ENCODE results near the gene NCBP3. TPM values are rescaled to one million over a fixed set of nuclear protein-coding genes. Genes with fewer than 3 reads are reported as not detected.

The NCBP3 gene
- polyA plus RNA-seq, 3 donors from 2014 or later, result 5.7 to 18.3 (median 11.5) TPM

DNA sequence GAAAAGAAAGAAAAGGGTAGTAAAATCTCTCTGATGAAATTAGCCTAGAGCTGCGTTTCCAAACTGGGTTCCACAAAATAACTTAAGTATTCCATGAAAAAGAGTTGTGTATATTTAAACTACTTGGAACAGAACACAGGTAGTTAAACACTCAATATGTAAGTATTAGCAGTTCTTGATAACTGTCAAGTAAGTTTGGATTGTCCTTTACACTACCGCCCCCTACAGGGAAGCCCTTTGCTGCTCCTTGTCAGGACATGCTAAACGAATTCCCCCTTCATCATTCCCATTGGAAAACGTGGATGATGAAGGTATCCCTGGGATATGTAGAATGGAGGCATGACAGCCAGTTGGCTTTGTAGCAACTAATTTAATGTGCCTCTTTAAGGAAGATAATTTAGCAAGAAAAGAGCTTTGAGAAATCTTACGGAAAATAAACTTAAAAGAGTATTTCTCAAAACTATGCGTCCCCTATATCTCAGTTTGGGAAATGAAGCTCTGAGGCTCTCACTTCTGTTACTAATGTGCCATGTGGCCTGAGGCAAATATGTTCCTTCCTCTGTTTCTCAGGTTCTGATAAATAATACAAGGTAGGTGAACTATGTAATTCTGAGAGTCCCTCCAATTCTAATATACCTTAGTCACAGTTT is 18.8 kb downstream of the NCBP3 start:
- peaks cover 0 to 2% (median 2%) of the 10 kb centered on the region in 3 donors for H3K27me3 Mint-ChIP-seq (ENCODE audit: low read depth in 3 of 3)
- no peaks in the 10 kb centered on the region for H3K9me3 Mint-ChIP-seq
- H3K27ac Mint-ChIP-seq, result no peak overlapping the region
- H3K4me3 Mint-ChIP-seq, result no peak overlapping the region
- DNase-seq, result peak; percentile 66 to 73 (median 72)
- peaks cover 20 to 57% (median 22%) of the 10 kb centered on the region in 3 donors for H3K36me3 Mint-ChIP-seq
- H3K4me1 Mint-ChIP-seq, result peaks cover 1 to 5% of the 10 kb centered on the region in 2 donors

DNA sequence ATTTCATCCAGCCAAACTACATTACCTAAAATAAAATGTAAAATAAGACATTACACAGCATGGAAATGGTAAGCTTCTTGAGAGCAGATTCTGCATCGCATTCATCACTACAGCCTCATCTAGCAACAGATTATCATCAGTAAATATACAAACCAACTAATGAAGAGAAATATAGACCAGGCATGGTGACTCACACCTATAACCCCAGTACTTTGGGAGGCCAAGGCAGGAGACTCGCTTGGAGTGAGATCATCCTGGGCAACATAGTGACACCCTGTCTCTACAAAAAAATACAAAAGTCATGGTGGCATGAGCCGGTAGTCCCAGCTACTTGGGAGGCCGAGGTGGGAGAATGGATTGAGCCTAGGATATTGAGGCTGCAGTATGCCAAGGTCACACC is 19.9 kb downstream of the NCBP3 start:
- Mint-ChIP-seq H3K27ac (peak overlapping the region in 1 of 6 donors; percentile 49), H3K4me1 (peaks cover 1 to 5% of the 10 kb centered on the region in 2 donors), H3K9me3 (no peaks in the 10 kb centered on the region), H3K4me3 (no peak overlapping the region), H3K27me3 (ENCODE audit: low read depth in 3 of 3) (peaks cover 0 to 2% (median 2%) of the 10 kb centered on the region in 3 donors), H3K36me3 (peaks cover 26 to 67% (median 33%) of the 10 kb centered on the region in 3 donors)
- no peak for DNase-seq

DNA sequence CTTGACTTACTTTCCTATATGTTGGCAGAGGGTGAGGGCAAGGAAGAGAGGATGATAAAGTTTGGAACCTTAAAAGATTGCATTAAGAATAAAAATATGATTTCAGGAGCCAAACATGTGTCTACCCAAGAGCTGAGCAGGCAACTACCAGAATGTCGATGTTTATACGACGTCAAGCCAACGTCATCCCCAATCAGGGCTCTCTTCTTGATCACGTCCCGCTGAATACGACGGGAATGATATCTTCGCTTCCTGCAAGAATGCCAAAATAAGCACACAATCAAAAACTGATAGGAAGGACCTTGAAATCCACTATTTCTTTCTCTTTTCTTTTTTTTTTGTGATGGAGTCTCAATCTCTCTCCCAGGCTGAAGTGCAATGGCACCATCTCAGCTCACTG is 24.9 kb downstream of the NCBP3 start:
- H3K27me3 Mint-ChIP-seq (ENCODE audit: low read depth in 3 of 3), result peaks cover 0 to 3% (median 0%) of the 10 kb centered on the region in 3 donors
- no peak overlapping the region for H3K4me3 Mint-ChIP-seq
- H3K4me1 Mint-ChIP-seq, result peaks cover 0 to 2% of the 10 kb centered on the region in 2 donors
- no peaks in the 10 kb centered on the region for H3K9me3 Mint-ChIP-seq
- no peak overlapping the region for H3K27ac Mint-ChIP-seq
- peaks cover 33 to 69% (median 51%) of the 10 kb centered on the region in 3 donors for H3K36me3 Mint-ChIP-seq
- DNase-seq, result no peak

DNA sequence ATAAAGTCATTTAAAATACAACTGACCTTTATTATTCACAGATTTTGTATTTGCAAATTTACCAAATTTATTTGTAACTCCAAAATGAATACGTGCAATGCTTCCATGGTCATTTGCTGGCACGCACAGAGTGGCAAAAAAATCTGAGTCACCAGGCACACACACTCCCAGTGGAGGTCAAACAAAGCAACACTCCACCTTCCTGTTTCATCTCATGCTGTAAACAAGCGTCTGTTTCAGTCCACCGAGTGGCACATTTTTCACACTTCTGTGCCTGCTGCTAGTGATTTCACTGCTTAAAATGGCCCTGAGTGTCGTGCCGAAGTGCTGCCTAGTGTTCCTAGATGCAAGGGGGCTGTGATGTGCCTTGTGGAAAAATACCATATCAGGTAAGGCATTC is 27.3 kb downstream of the NCBP3 start:
- DNase-seq, result no peak
- peaks cover 0 to 2% of the 10 kb centered on the region in 2 donors for H3K4me1 Mint-ChIP-seq
- H3K36me3 Mint-ChIP-seq, result peaks cover 44 to 69% (median 56%) of the 10 kb centered on the region in 3 donors
- peaks cover 0 to 3% (median 0%) of the 10 kb centered on the region in 3 donors for H3K27me3 Mint-ChIP-seq (ENCODE audit: low read depth in 3 of 3)
- H3K4me3 Mint-ChIP-seq, result no peak overlapping the region
- no peaks in the 10 kb centered on the region for H3K9me3 Mint-ChIP-seq
- no peak overlapping the region for H3K27ac Mint-ChIP-seq

DNA sequence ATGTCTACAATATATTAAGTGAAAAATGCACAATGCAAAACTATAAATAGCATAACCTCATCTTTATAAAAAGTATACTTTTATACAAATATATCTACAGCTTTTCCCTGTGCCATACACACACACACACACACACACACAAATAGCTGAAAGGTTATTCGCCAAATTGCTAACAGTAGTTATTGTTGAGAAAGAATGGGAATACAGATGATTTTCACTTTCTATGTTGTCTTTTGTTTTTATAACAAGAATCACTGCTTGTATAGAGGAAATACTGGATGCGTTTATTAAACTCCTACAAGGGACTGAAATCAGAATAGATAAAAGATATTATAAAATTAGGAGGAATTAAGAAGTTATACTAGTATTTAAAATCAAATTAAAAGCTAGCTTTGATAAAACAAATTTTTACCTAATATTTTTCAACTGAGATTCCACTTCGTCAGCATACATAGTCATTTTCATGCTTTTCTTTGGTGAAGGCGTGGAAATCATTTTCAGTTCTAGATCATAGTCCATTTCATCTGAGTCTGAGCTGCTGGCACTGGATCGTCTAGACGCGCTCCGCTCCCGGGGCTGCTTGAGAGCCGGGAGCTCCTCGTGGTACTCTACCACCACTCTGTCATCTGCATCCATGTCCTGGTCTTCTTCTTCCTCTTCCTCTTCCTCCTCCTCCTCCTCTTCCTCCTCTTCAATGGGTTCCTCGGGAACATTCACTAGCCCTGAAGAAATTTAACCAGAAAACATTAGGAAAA is 28.0 kb downstream of the NCBP3 start:
- H3K27ac Mint-ChIP-seq, result peak overlapping the region in 3 of 6 donors; percentile 9 to 13 (median 12)
- H3K4me1 Mint-ChIP-seq, result peaks cover 0 to 2% of the 10 kb centered on the region in 2 donors
- peaks cover 0 to 3% (median 0%) of the 10 kb centered on the region in 3 donors for H3K27me3 Mint-ChIP-seq (ENCODE audit: low read depth in 3 of 3)
- no peak for DNase-seq
- no peak overlapping the region for H3K4me3 Mint-ChIP-seq
- no peaks in the 10 kb centered on the region for H3K9me3 Mint-ChIP-seq
- H3K36me3 Mint-ChIP-seq, result peaks cover 44 to 66% (median 55%) of the 10 kb centered on the region in 3 donors

DNA sequence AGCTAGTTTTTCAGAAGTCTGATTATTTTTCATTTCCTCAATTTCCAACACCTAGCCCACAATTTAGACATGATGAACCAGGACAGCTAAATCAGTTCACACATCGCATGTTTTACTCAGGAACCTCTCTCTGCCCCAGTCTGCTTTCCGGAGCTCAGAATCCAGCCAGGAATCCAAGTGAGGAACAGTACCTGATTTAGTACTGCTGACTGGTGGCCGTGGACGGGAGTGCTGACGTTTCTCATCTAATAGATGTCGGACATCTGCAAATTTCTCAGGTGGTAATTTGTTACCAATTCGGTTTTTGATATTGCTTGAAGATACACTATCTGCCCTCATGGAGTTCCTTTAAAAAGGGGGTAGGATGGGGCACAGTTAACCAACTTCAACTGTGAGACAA is 30.1 kb downstream of the NCBP3 start:
- no peak overlapping the region for H3K4me3 Mint-ChIP-seq
- no peaks in the 10 kb centered on the region for H3K9me3 Mint-ChIP-seq
- H3K4me1 Mint-ChIP-seq, result peaks cover 0 to 2% of the 10 kb centered on the region in 2 donors
- H3K36me3 Mint-ChIP-seq, result peaks cover 44 to 63% (median 51%) of the 10 kb centered on the region in 3 donors
- no peak overlapping the region for H3K27ac Mint-ChIP-seq
- no peak for DNase-seq
- H3K27me3 Mint-ChIP-seq (ENCODE audit: low read depth in 3 of 3), result peaks cover 0 to 3% (median 2%) of the 10 kb centered on the region in 3 donors

DNA sequence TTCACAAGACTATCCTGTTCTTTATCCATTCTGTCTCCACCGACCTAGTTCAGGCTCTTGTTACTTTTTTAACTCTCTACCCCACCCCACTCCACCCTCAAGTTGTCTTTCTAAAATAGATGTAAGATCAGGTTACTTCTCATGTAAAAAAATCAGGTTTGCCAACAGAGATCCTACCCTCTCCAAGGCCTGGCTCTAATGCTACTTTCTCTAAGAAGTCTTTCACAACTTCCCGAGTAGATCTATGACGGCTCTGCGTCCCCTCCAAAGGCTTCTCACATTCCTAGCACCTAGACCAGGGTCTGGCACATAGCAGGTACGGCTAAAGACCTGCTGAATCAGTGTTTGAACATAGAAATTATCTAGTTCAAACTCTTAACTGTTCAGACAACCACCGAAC is 30.9 kb downstream of the NCBP3 start:
- Mint-ChIP-seq H3K27ac (peak overlapping the region in 4 of 6 donors; percentile 30 to 40 (median 37)), H3K9me3 (no peaks in the 10 kb centered on the region), H3K4me3 (no peak overlapping the region), H3K4me1 (peaks cover 0 to 2% of the 10 kb centered on the region in 2 donors), H3K36me3 (peaks cover 40 to 61% (median 49%) of the 10 kb centered on the region in 3 donors), H3K27me3 (ENCODE audit: low read depth in 3 of 3) (peaks cover 0 to 3% (median 2%) of the 10 kb centered on the region in 3 donors)
- no peak for DNase-seq

DNA sequence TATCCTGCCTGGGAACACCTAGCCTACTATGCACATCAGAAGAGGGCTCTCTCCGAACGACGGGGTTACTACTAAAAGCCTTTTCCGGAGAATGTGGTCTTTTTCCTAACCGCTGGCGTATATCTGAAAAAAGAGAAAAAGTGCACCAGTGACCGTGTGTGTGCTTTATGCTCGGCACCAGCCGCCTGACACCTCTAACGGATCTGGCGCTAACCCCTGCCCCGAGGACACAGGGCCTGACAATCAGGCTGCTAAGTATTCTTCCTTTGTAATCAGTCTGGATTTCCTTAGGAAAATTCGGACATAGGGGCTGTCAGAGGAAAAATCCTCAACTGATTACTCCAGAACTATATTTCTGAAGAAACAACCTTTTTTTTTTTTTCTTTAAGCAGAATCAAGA is 31.7 kb downstream of the NCBP3 start:
- Mint-ChIP-seq H3K27ac (no peak overlapping the region), H3K4me3 (no peak overlapping the region), H3K27me3 (ENCODE audit: low read depth in 3 of 3) (peaks cover 0 to 3% (median 2%) of the 10 kb centered on the region in 3 donors), H3K9me3 (no peaks in the 10 kb centered on the region), H3K36me3 (peaks cover 44 to 62% (median 50%) of the 10 kb centered on the region in 3 donors), H3K4me1 (peaks cover 0 to 2% of the 10 kb centered on the region in 2 donors)
- DNase-seq, result no peak

DNA sequence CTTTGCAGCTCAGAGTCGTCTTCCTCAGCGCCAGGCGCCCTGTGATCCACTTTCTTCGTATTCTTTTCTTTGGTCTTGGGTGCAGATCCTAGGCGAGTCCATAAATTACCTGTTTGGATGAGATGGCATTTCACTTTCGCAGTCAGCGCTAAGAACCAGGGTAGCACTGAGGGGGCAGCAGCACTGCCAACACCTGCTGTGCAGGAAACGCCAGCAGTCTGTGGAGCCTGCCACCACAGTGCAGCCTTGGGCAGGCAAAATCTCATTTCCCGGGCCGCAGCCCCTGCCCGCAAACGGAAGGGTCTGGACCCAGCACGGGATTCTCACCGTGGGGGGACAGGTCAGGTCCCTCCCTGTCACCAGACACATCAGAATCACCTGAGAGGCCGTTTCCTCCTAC is 32.9 kb downstream of the NCBP3 start:
- no peak for DNase-seq
- no peak overlapping the region for H3K27ac Mint-ChIP-seq
- peaks cover 37 to 60% (median 45%) of the 10 kb centered on the region in 3 donors for H3K36me3 Mint-ChIP-seq
- H3K27me3 Mint-ChIP-seq (ENCODE audit: low read depth in 3 of 3), result peaks cover 0 to 4% (median 0%) of the 10 kb centered on the region in 3 donors
- no peaks in the 10 kb centered on the region for H3K4me1 Mint-ChIP-seq
- H3K9me3 Mint-ChIP-seq, result no peaks in the 10 kb centered on the region
- no peak overlapping the region for H3K4me3 Mint-ChIP-seq

DNA sequence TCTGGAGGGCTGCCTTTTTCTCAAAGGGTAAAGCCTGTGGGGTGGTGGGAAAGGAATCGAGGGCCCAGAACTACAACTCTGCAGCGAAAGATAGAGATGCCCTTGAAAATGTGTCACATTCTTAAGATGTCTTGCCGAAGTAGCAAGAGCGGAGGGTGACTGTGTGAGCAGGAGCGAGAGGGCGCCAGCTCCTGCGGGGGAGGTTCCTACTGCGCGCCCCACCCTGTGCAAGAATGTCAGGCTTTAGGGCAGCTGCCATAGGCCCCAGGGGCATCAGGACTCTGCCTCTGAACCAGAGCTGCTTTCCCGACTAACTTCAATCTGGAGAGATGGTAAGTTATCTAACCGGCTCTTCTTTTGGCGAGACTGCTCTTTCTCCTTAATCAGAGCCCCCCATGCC is 33.3 kb downstream of the NCBP3 start:
- Mint-ChIP-seq H3K36me3 (peaks cover 39 to 60% (median 49%) of the 10 kb centered on the region in 3 donors), H3K9me3 (no peaks in the 10 kb centered on the region), H3K4me1 (no peaks in the 10 kb centered on the region), H3K27ac (no peak overlapping the region), H3K4me3 (no peak overlapping the region), H3K27me3 (ENCODE audit: low read depth in 3 of 3) (peaks cover 0 to 4% (median 0%) of the 10 kb centered on the region in 3 donors)
- DNase-seq, result no peak

DNA sequence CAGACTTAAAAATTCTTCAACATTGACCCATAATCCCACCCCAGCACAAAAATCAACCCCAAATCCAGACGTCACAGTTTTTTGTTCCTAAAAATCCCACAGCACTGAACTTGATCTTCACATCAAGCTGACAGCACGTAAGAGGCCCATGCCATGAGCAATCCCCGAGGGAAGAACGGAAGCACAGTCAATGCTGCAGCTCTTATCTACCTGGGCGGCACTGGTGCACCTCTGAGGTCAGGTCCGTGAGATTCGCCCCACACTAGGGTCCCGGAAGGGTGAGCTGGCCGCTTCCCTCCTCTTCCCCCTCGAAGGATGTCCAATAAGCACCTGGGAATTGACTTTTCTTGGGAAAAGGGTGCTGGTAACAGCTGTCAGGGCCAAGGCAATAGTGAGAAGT is 33.8 kb downstream of the NCBP3 start:
- no peak for DNase-seq
- Mint-ChIP-seq H3K4me3 (no peak overlapping the region), H3K36me3 (peaks cover 42 to 63% (median 53%) of the 10 kb centered on the region in 3 donors), H3K9me3 (no peaks in the 10 kb centered on the region), H3K27me3 (ENCODE audit: low read depth in 3 of 3) (peaks cover 0 to 4% (median 0%) of the 10 kb centered on the region in 3 donors), H3K4me1 (no peaks in the 10 kb centered on the region), H3K27ac (no peak overlapping the region)

DNA sequence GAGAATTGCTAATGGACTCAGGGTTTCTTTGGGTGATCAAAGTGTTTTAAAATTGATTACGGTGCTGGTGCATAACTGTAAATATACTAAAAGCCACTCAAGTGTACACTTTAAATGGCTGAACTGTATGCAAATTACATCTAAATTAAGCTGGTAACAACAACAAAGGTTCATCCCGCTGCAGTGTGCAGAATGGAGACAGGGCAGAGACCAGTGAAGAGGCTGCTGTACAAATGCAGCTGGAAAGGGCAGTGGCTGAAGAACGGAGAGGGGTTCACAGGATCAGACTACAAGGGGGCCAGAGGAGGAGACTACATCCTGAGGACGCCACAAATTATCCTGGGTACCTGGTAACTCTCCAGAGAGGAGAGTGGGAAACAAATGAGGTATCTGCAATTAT is 36.0 kb downstream of the NCBP3 start:
- Mint-ChIP-seq H3K9me3 (no peaks in the 10 kb centered on the region), H3K27me3 (ENCODE audit: low read depth in 3 of 3) (peaks cover 0 to 4% (median 0%) of the 10 kb centered on the region in 3 donors), H3K4me1 (peaks cover 0 to 1% of the 10 kb centered on the region in 2 donors), H3K36me3 (peaks cover 36 to 57% (median 44%) of the 10 kb centered on the region in 3 donors), H3K4me3 (no peak overlapping the region), H3K27ac (peak overlapping the region in 1 of 6 donors; percentile 53)
- DNase-seq, result no peak

DNA sequence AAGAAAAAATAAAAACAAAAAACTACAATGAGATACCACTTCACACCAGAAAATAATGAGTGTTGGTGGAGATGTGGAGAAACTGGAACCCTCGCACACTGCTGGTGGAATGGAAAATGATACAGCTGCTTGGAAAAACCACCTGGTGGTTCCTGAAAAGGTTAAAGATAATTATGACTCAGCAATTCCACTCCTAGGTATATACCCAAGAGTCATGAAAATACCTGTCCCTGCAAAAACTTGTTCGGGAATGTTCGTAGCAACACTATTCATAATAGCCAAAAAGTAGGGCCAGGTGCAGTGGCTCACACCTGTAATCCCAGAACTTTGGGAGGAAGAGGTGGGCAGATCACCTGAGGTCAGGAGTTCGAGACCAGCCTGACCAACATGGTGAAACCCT is 36.9 kb downstream of the NCBP3 start:
- Mint-ChIP-seq H3K4me3 (no peak overlapping the region), H3K27ac (no peak overlapping the region), H3K36me3 (peaks cover 29 to 48% (median 38%) of the 10 kb centered on the region in 3 donors), H3K9me3 (no peaks in the 10 kb centered on the region), H3K27me3 (ENCODE audit: low read depth in 3 of 3) (peaks cover 0 to 5% (median 0%) of the 10 kb centered on the region in 3 donors), H3K4me1 (peaks cover 0 to 1% of the 10 kb centered on the region in 2 donors)
- no peak for DNase-seq

DNA sequence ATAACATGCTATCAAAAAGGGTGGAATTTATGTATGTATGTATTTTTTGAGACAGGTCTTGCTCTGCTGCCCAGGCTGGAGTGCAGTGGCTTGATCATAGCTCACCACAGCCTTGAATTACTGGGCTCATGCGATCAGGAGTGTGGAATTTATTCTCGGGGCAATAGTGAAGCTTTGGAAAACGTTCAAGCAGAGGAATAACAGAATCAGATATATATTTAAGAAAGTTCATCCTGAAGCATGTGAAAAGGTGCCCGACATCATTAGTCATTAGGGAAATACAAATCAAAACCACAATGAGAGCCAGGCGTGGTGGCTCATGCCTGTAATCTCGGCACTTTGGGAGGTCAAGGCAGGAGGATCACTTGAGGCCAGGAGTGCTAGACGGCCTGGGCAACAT is 37.3 kb downstream of the NCBP3 start:
- H3K27ac Mint-ChIP-seq, result no peak overlapping the region
- H3K4me1 Mint-ChIP-seq, result peaks cover 0 to 1% of the 10 kb centered on the region in 2 donors
- H3K36me3 Mint-ChIP-seq, result peaks cover 29 to 43% (median 34%) of the 10 kb centered on the region in 3 donors
- peaks cover 0 to 5% (median 0%) of the 10 kb centered on the region in 3 donors for H3K27me3 Mint-ChIP-seq (ENCODE audit: low read depth in 3 of 3)
- no peaks in the 10 kb centered on the region for H3K9me3 Mint-ChIP-seq
- H3K4me3 Mint-ChIP-seq, result no peak overlapping the region
- no peak for DNase-seq

Measured in immature natural killer cell (primary cell).